ENCODE data around the gene CDC42EP5.

DNA sequence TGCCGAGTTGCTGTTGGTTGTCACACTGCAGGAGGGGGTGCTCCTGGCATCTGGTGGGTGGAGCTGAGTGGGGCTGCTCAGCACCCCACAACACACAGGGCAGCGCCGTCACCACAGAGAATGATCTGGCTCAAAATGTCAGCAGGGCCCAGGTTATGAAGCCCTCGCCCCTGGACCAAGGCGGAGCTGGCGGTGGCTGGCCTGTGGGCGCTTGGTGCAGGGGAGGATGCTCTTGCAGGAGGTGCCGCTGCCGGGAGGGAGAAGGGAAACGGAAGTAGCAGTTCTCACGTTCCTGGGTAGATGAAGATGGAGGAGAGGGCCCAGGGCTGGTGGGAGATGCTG, 38.3 kb downstream of the CDC42EP5 start:
- TF ChIP-seq CTCF (IDR thresholded peaks at IDR 0.05; ENCODE audit: insufficient read depth, low read depth, low read length) (no peak), EZH2 (IDR thresholded peaks at IDR 0.05; ENCODE audit: insufficient read depth, low read length) (no peak)

All from astrocyte (in vitro differentiated cells and primary cell).